ENCODE data around the gene RPRD2. TPM values are rescaled to one million over a fixed set of nuclear protein-coding genes. Genes with fewer than 3 reads are reported as not detected.
A peak's percentile ranks its signal among the peaks of the same experiment; 100 is the strongest.
"Not testable (repeated sequence)": the region's sequence is repeated elsewhere in the genome, so short reads cannot be mapped to it uniquely, and the experiment has no call there.

The RPRD2 gene
- total RNA-seq, 1 donor from 2014 or later = 44.7 TPM

GRCh38 chr1:150389650-150390049, 25.7 kb downstream of the RPRD2 start:
- DNase-seq (ENCODE audit: low spot score) = no peak

GRCh38 chr1:150392627-150393026, 28.7 kb downstream of the RPRD2 start:
- DNase-seq (ENCODE audit: low spot score) = no peak

GRCh38 chr1:150395115-150395514, 31.2 kb downstream of the RPRD2 start:
- DNase-seq (ENCODE audit: low spot score) = not testable (repeated sequence)

GRCh38 chr1:150397392-150398032, 33.6 kb downstream of the RPRD2 start:
- DNase-seq (ENCODE audit: low spot score) = no peak

GRCh38 chr1:150404465-150404864, 40.5 kb downstream of the RPRD2 start:
- DNase-seq (ENCODE audit: low spot score) = no peak

GRCh38 chr1:150405660-150406059, 41.7 kb downstream of the RPRD2 start:
- DNase-seq (ENCODE audit: low spot score) = no peak

GRCh38 chr1:150406483-150406882, 42.5 kb downstream of the RPRD2 start:
- no peak for DNase-seq (ENCODE audit: low spot score)

- no peak for DNase-seq (ENCODE audit: low spot score)
Measured at GRCh38 chr1:150407330-150407729, 43.4 kb downstream of the RPRD2 start.

- no peak for DNase-seq (ENCODE audit: low spot score)
Measured at GRCh38 chr1:150408800-150409199, 44.9 kb downstream of the RPRD2 start.

- no peak for DNase-seq (ENCODE audit: low spot score)
Measured at GRCh38 chr1:150409504-150410362, 45.8 kb downstream of the RPRD2 start.

- no peak for DNase-seq (ENCODE audit: low spot score)
Measured at GRCh38 chr1:150410582-150411101, 46.7 kb downstream of the RPRD2 start.

GRCh38 chr1:150414592-150414991, 50.6 kb downstream of the RPRD2 start:
- DNase-seq (ENCODE audit: low spot score) = no peak

GRCh38 chr1:150415800-150416199, 51.9 kb downstream of the RPRD2 start:
- DNase-seq (ENCODE audit: low spot score) = no peak

GRCh38 chr1:150420560-150421265, 56.8 kb downstream of the RPRD2 start:
- DNase-seq (ENCODE audit: low spot score) = no peak

GRCh38 chr1:150422541-150422940, 58.6 kb downstream of the RPRD2 start:
- no peak for DNase-seq (ENCODE audit: low spot score)

- DNase-seq (ENCODE audit: low spot score) = no peak
Measured at GRCh38 chr1:150429805-150430204, 65.9 kb downstream of the RPRD2 start.

GRCh38 chr1:150441121-150441520, 77.2 kb downstream of the RPRD2 start:
- DNase-seq (ENCODE audit: low spot score) = no peak

GRCh38 chr1:150444232-150444631, 80.3 kb downstream of the RPRD2 start:
- DNase-seq (ENCODE audit: low spot score) = no peak

- no peak for DNase-seq (ENCODE audit: low spot score)
Measured at GRCh38 chr1:150456146-150456647, 92.2 kb downstream of the RPRD2 start.

GRCh38 chr1:150464422-150464826, 100.5 kb downstream of the RPRD2 start:
- peak; percentile 58 for DNase-seq (ENCODE audit: low spot score)

GRCh38 chr1:150466964-150467363, 103.0 kb downstream of the RPRD2 start:
- no peak for DNase-seq (ENCODE audit: low spot score)

- DNase-seq (ENCODE audit: low spot score) = no peak
Measured at GRCh38 chr1:150469291-150469690, 105.3 kb downstream of the RPRD2 start.

Measured in ureter (tissue), 1 donor.